Neural cell (in vitro differentiated cells): ENCODE measurements around the gene RTN4. TPM values are rescaled to one million over a fixed set of nuclear protein-coding genes. Genes with fewer than 3 reads are reported as not detected.

ENCODE experiments used
- H2AFZ ChIP-seq: fragments of 200-600, 300-800 bp; sonication (generic), shearing (Covaris generic); 2 replicates; pipeline ENCODE4 v1.6.0; 2014; ENCODE audit warnings: low read depth, mild to moderate bottlenecking, antibody characterized with exemption, low read length, moderate library complexity
- H3F3A ChIP-seq: fragments of 200-600 bp; shearing (Covaris generic); 2 replicates; pipeline ENCODE4 v1.6.1; 2016; ENCODE audit warnings: mild to moderate bottlenecking, moderate library complexity, mixed read lengths, antibody characterized with exemption, low read length; ENCODE audit not compliant: insufficient read depth, poor library complexity, severe bottlenecking
- H3K27ac ChIP-seq: fragments of 200-600, 300-800 bp; sonication (generic), shearing (Covaris generic); 2 replicates; pipeline ENCODE4 v1.5.1; 2014; ENCODE audit warnings: mild to moderate bottlenecking, low read length, moderate library complexity
- H3K27me3 ChIP-seq: fragments of 300-800, 200-600 bp; sonication (generic), shearing (Covaris generic); 2 replicates; pipeline ENCODE4 v1.6.0; 2014; ENCODE audit warnings: mild to moderate bottlenecking, low read depth, low read length, moderate library complexity; ENCODE audit not compliant: insufficient read depth
- H3K36me3 ChIP-seq: fragments of 300-800, 200-600 bp; sonication (generic), shearing (Covaris generic); 2 replicates; pipeline ENCODE4 v1.5.1; 2014; ENCODE audit warnings: mild to moderate bottlenecking, antibody characterized with exemption, low read length, moderate library complexity; ENCODE audit not compliant: insufficient read depth
- H3K4me2 ChIP-seq: fragments of 300-800, 200-600 bp; sonication (generic), shearing (Covaris generic); 2 replicates; pipeline ENCODE4 v1.6.0; 2014; ENCODE audit warnings: mild to moderate bottlenecking, low read length
- H3K4me3 ChIP-seq: fragments of 300-800, 200-600 bp; sonication (generic), shearing (Covaris generic); 2 replicates; pipeline ENCODE4 v1.5.1; 2014; ENCODE audit warnings: mild to moderate bottlenecking, low read length, moderate library complexity
- H3K79me2 ChIP-seq: fragments of 200-600 bp; shearing (Covaris generic); replicated peaks from 2 replicates; pipeline ENCODE4 v1.6.0; 2014; ENCODE audit warnings: mild to moderate bottlenecking, low read length, moderate library complexity; ENCODE audit not compliant: insufficient read depth
- H3K9ac ChIP-seq: fragments of 300-800, 200-600 bp; sonication (generic), shearing (Covaris generic); 2 replicates; pipeline ENCODE4 v1.6.1; 2016; ENCODE audit warnings: mild to moderate bottlenecking, low read length, mixed read lengths
- H3K9me2 ChIP-seq: fragments of 200-600 bp; shearing (Covaris generic); 2 replicates; pipeline ENCODE4 v1.6.1; 2016; ENCODE audit warnings: mild to moderate bottlenecking, low read length, mixed read lengths; ENCODE audit not compliant: insufficient read depth
- H3K9me3 ChIP-seq: fragments of 200-600, 300-800 bp; sonication (generic), shearing (Covaris generic); 2 replicates; pipeline ENCODE4 v1.6.1; 2016; ENCODE audit warnings: mild to moderate bottlenecking, mixed run types, low read length, moderate library complexity, mixed read lengths
- H4K20me1 ChIP-seq: fragments of 200-600 bp; shearing (Covaris generic); 2 replicates; pipeline ENCODE4 v1.6.1; 2016; ENCODE audit warnings: mild to moderate bottlenecking, mixed run types; ENCODE audit not compliant: insufficient read depth
- EP300 ChIP-seq: fragments of 450-650 bp; conservative IDR thresholded peaks from 2 replicates; pipeline ENCODE4 v1.6.1; 2014; ENCODE audit warnings: antibody characterized with exemption, mild to moderate bottlenecking, moderate library complexity; ENCODE audit not compliant: poor library complexity, severe bottlenecking
- EZH2 ChIP-seq: fragments of 200-600, 300-800 bp; shearing (Covaris generic), sonication (generic); IDR thresholded peaks from 2 replicates; pipeline ENCODE4 v1.6.1; 2014; ENCODE audit warnings: antibody characterized with exemption, low read length, borderline replicate concordance, mild to moderate bottlenecking; ENCODE audit not compliant: insufficient read depth, poor library complexity, severe bottlenecking
- MXI1 ChIP-seq: fragments of 450-650 bp; conservative IDR thresholded peaks from 2 replicates; pipeline ENCODE4 v1.6.1; 2014; ENCODE audit warnings: antibody characterized with exemption, mild to moderate bottlenecking; ENCODE audit not compliant: poor library complexity, severe bottlenecking
- POLR2AphosphoS5 ChIP-seq: IDR thresholded peaks from 2 replicates; pipeline ENCODE4 v1.6.1; 2012
- RAD21 ChIP-seq: fragments of 450-650 bp; conservative IDR thresholded peaks from 2 replicates; pipeline ENCODE4 v1.6.1; 2014; ENCODE audit warnings: antibody characterized with exemption, mild to moderate bottlenecking, moderate library complexity
- REST ChIP-seq: IDR thresholded peaks from 2 replicates; pipeline ENCODE4 v1.6.1; 2012; ENCODE audit warnings: borderline replicate concordance
- SMC3 ChIP-seq: fragments of 450-650 bp; conservative IDR thresholded peaks from 2 replicates; pipeline ENCODE4 v1.6.1; 2014; ENCODE audit warnings: antibody characterized with exemption, mild to moderate bottlenecking, moderate library complexity; ENCODE audit not compliant: poor library complexity
- TAF1 ChIP-seq: IDR thresholded peaks from 2 replicates; pipeline ENCODE4 v1.6.1; 2012; ENCODE audit warnings: low read depth
- polyA plus RNA-seq: library from polyadenylated mRNA; depleted of rRNA; stranded (reverse); fragments of >200 nt; gene quantifications from 2 replicates; pipeline ENCODE4 v1.2.3, GENCODE V29; 2014
- TF ChIP-seq, protein P1 (sequence below): fragments of 450-650 bp; IDR thresholded peaks from 2 replicates; pipeline ENCODE4 v1.5.1; 2014; ENCODE audit warnings: antibody characterized with exemption, mild to moderate bottlenecking, moderate library complexity; ENCODE audit not compliant: poor library complexity, severe bottlenecking

The RTN4 gene
- polyA plus RNA-seq, 1 donor from 2014 or later: 582 TPM

GRCh38 chr2:55087501-55087900 is 37.2 kb upstream of the RTN4 start:
- no peak overlapping the region for H3K9ac ChIP-seq
- no peaks in the 10 kb centered on the region for H3K9me3 ChIP-seq
- H3K27ac ChIP-seq: no peak overlapping the region
- H3K4me3 ChIP-seq: no peak overlapping the region
- no peaks in the 10 kb centered on the region for H3K79me2 ChIP-seq
- H3K36me3 ChIP-seq: no peaks in the 10 kb centered on the region
- TF ChIP-seq EP300: no peak
- TF ChIP-seq RAD21: no peak
- TF ChIP-seq REST: no peak
- no peak for TF ChIP-seq POLR2AphosphoS5
- TF ChIP-seq, protein P1, sequence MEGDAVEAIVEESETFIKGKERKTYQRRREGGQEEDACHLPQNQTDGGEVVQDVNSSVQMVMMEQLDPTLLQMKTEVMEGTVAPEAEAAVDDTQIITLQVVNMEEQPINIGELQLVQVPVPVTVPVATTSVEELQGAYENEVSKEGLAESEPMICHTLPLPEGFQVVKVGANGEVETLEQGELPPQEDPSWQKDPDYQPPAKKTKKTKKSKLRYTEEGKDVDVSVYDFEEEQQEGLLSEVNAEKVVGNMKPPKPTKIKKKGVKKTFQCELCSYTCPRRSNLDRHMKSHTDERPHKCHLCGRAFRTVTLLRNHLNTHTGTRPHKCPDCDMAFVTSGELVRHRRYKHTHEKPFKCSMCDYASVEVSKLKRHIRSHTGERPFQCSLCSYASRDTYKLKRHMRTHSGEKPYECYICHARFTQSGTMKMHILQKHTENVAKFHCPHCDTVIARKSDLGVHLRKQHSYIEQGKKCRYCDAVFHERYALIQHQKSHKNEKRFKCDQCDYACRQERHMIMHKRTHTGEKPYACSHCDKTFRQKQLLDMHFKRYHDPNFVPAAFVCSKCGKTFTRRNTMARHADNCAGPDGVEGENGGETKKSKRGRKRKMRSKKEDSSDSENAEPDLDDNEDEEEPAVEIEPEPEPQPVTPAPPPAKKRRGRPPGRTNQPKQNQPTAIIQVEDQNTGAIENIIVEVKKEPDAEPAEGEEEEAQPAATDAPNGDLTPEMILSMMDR: no peak
- no peak for TF ChIP-seq TAF1
- TF ChIP-seq EZH2: no peak
- no peak for TF ChIP-seq SMC3
- TF ChIP-seq MXI1: no peak
- H3K27me3 ChIP-seq: no peaks in the 10 kb centered on the region
- no peaks in the 10 kb centered on the region for H3F3A ChIP-seq
- no peaks in the 10 kb centered on the region for H4K20me1 ChIP-seq
- H2AFZ ChIP-seq: no peak overlapping the region
- H3K4me2 ChIP-seq: no peak overlapping the region
- no peaks in the 10 kb centered on the region for H3K9me2 ChIP-seq

DNA sequence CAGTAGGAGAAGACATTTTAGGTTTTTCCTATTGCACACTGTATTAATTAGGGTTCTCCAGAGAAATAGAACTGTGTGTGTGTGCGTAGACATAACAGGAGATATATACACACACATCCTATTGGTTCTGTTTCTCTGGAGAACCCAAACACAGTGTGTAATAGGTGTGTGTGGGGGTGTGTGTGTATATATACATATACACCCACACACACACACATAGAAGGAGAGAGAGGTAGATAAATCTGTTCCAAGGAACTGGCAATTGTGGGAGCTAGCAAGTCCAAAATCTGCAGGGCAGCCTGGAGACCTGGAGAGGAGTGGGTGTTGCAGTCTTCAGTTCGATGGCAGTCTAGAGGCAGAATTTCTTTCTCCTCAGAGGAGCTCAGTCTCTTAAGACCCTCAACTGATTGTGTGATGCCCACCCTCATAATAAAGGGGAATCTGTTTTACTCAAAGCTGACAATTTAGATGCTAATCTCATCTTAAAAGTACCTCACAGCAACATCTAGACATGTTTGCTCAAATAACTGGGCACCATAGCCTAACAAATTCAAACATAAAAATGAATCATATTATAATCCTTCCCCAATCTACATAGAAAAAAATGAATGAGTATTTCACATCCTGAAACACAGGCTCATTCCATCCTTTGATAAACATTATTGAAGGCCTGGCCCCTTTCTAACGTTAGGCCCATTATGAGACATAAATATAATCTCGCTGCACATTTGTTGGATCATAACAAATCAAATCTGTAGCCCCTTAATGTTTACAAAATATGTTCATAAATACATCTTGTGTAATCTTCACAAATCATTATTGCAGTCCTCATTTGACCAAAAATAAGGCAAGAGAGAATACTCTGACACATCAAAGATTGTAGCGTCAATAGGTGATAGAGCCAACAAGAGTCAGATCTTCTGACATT is 35.1 kb upstream of the RTN4 start:
- H3K9me3 ChIP-seq: no peaks in the 10 kb centered on the region
- TF ChIP-seq RAD21 (no peak), REST (no peak), POLR2AphosphoS5 (no peak), EP300 (no peak), MXI1 (no peak), SMC3 (no peak), EZH2 (no peak), TAF1 (no peak)
- TF ChIP-seq, protein P1: no peak

More for the DNA sequence above, 35.1 kb upstream of the RTN4 start:
- Histone ChIP-seq H3K79me2 (no peaks in the 10 kb centered on the region), H3K9ac (no peak overlapping the region), H3K27me3 (no peaks in the 10 kb centered on the region), H3K4me3 (no peak overlapping the region), H3F3A (no peaks in the 10 kb centered on the region), H3K36me3 (no peaks in the 10 kb centered on the region), H3K4me2 (no peak overlapping the region), H3K9me2 (no peaks in the 10 kb centered on the region), H3K27ac (no peak overlapping the region), H2AFZ (no peak overlapping the region), H4K20me1 (no peaks in the 10 kb centered on the region)
